Heart right ventricle (tissue), 16 donors: ENCODE results near the gene STAM. TPM values are rescaled to one million over a fixed set of nuclear protein-coding genes. Genes with fewer than 3 reads are reported as not detected.

Experiments used
- ATAC-seq, 8 donors: fragments of 200-7000 bp; cut with Tn5 transposase; one replicate each; pipeline ENCODE4 v1.9.1; 2020; ENCODE audit warnings: mild to moderate bottlenecking in 8 of 8, moderate library complexity in 8 of 8, moderate number of reproducible peaks in 1 of 8
- DNase-seq, 2 donors: peaks; one replicate each; pipeline ENCODE4 v3.0.0-alpha.2; 2020
- H3K27ac ChIP-seq, 10 donors: fragments of 200-600 bp; sonication (generic) in 2 of 10; one replicate each; pipeline versions ENCODE4 v1.5.0 to v1.8.0; 2020 to 2022; ENCODE audit warnings: mild to moderate bottlenecking in 3 of 10
- H3K27me3 ChIP-seq, 7 donors: fragments of 200-600 bp; one replicate each; pipeline ENCODE4 v1.8.0; 2021 to 2022; ENCODE audit warnings: mild to moderate bottlenecking in 2 of 7
- H3K36me3 ChIP-seq, 9 donors: fragments of 200-600 bp; sonication (generic) in 1 of 9; one replicate each; pipeline versions ENCODE4 v1.5.0 to v1.8.0; 2020 to 2022; ENCODE audit warnings: mild to moderate bottlenecking in 2 of 9
- H3K4me1 ChIP-seq, 9 donors: fragments of 200-600 bp; sonication (generic) in 1 of 9; one replicate each; pipeline versions ENCODE4 v1.5.0 to v1.8.0; 2020 to 2022; ENCODE audit warnings: mild to moderate bottlenecking in 4 of 9
- H3K4me3 ChIP-seq, 10 donors: fragments of 200-600 bp; sonication (generic) in 2 of 10; one replicate each; pipeline versions ENCODE4 v1.5.0 to v1.8.0; 2020 to 2022; ENCODE audit warnings: mild to moderate bottlenecking in 7 of 10, moderate library complexity in 2 of 10
- H3K9me3 ChIP-seq, 11 donors: fragments of 200-600 bp in 10 of 11; sonication (generic) in 2 of 11; one replicate each; pipeline versions ENCODE4 v1.5.0 to v1.8.0; 2013 to 2022; ENCODE audit warnings: mild to moderate bottlenecking in 2 of 11, control low read depth in 1 of 11, moderate library complexity in 1 of 11
- CTCF ChIP-seq, 9 donors: fragments of 200-600 bp; sonication (generic) in 2 of 9; IDR thresholded peaks; one replicate each; pipeline versions ENCODE4 v1.5.0 to v1.8.0; 2021 to 2022; ENCODE audit warnings: antibody characterized with exemption in 9 of 9, mild to moderate bottlenecking in 5 of 9, moderate library complexity in 1 of 9
- WGBS, 2 donors: extraction: QIAGEN DNeasy Blood & Tissue Kit; methylation state at CpG; one replicate each; pipeline ENCODE4 v1.1.7; 2013; ENCODE audit warnings: inconsistent platforms in 1 of 2; 5-methylcytosine and 5-hydroxymethylcytosine counted together
- intact Hi-C, 10 donors: fragments of 100-400 bp; cut with DNase I; formaldehyde crosslinking; loops; one replicate each; pipeline versions ENCODE4 v1.11.1 to v1.14.2; 2022
- polyA plus RNA-seq, 2 donors: library from polyadenylated mRNA; stranded (reverse); fragments of 200-250 nt; gene quantifications; one replicate each; pipeline ENCODE4 v1.2.3, GENCODE V29; 2013
- total RNA-seq, 10 donors: library from RNA; stranded (reverse); fragmentation: NEBNext Ultra II Directional in 3 of 10; extraction: Animal tissue kit (Norgen Biotek cat#: 25700) in 3 of 10; gene quantifications; one replicate each; pipeline versions ENCODE4 v1.2.1 to v1.2.4, GENCODE V29; 2021 to 2023
- donor health status: Arrhythmogenic right ventricular cardiomyopathy.
- donor health status: ischemic (EF 13 %, LVEDD 7.1; RV severe dilation, severe dysfunction).
- donor health status: healthy with polysubstance abuse.
- donor health status: DM: no; HTN: yes; CAD: no.
- donor health status: DM: no; HTN: no; CAD: no.
- donor health status: ischemic (EF 25% LVEDD 6.9; RV normal size, moderate dysfunction).
- donor health status: ischemic (EF 25% LVEDD 5.7; RV mildly dilated, moderate dysfunction).
- donor health status: healthy.
- donor health status: DM: yes; HTN: yes; CAD: no.
- donor health status: Ischemic cardiomyopathy.
- donor health status: ischemic (EF 35%, LVEDD 5.7; RV mildly dilated, moderate dysfunction).
- donor health status: nonischemic (EF 11% LVEDD 7.7; RV severe dilation, severe dysfunction).
- donor health status: DM: yes; HTN: yes; CAD: no.
- donor health status: PGD.
- donor health status: ischemic (EF 29% LVEDD 5.4; RV normal size, mild dysfunction).
- donor health status: nonischemic (EF 23%, LVEDD 6.1; RV moderate dilation, normal function).

STAM gene
- total and polyA plus RNA-seq, 12 donors, result 9.9 to 43.5 (median 29.3) TPM

- intact Hi-C loops, result no loop called here
- no peak for TF ChIP-seq CTCF (IDR thresholded peaks at IDR 0.05)
- 90 to 93% methylated on average over 4 of the region's 4 CpGs for WGBS, 2 donors
- Histone ChIP-seq H3K4me1 (peaks cover 0 to 48% (median 8%) of the 10 kb centered on the region in 9 donors), H3K27me3 (no peaks in the 10 kb centered on the region), H3K36me3 (peaks cover 0 to 31% (median 0%) of the 10 kb centered on the region in 9 donors), H3K4me3 (no peak overlapping the region), H3K27ac (no peak overlapping the region), H3K9me3 (peaks cover 0 to 21% (median 0%) of the 10 kb centered on the region in 11 donors)
- ATAC-seq, result no peak
- no peak for DNase-seq
These were observed 15.4 kb downstream of the STAM start for GRCh38 chr10:17659365-17659764.

- peaks cover 0 to 50% (median 16%) of the 10 kb centered on the region in 9 donors for H3K4me1 ChIP-seq
- no peak overlapping the region for H3K27ac ChIP-seq
- ATAC-seq (no peak), DNase-seq (no peak)
- TF ChIP-seq CTCF (IDR thresholded peaks at IDR 0.05), result no peak
- peaks cover 0 to 31% (median 0%) of the 10 kb centered on the region in 9 donors for H3K36me3 ChIP-seq
- peaks cover 0 to 21% (median 0%) of the 10 kb centered on the region in 11 donors for H3K9me3 ChIP-seq
- intact Hi-C loops, result no loop called here
- H3K4me3 ChIP-seq, result no peak overlapping the region
- H3K27me3 ChIP-seq, result no peaks in the 10 kb centered on the region
These were observed 17.0 kb downstream of the STAM start for GRCh38 chr10:17660921-17661320.

- intact Hi-C loops, result no loop called here
- DNase-seq, result no peak
- Histone ChIP-seq H3K27ac (no peak overlapping the region), H3K27me3 (no peaks in the 10 kb centered on the region), H3K4me3 (no peak overlapping the region), H3K36me3 (peaks cover 0 to 31% (median 0%) of the 10 kb centered on the region in 9 donors), H3K9me3 (peaks cover 0 to 21% (median 0%) of the 10 kb centered on the region in 11 donors), H3K4me1 (peaks cover 0 to 52% (median 21%) of the 10 kb centered on the region in 9 donors)
- TF ChIP-seq CTCF (IDR thresholded peaks at IDR 0.05), result no peak
- ATAC-seq, result no peak
- WGBS, 2 donors, result 90 to 93% methylated on average over 3 of the region's 3 CpGs
These were observed 17.6 kb downstream of the STAM start for GRCh38 chr10:17661510-17661909.

- H3K36me3 ChIP-seq, result peaks cover 0 to 31% (median 0%) of the 10 kb centered on the region in 9 donors
- H3K4me3 ChIP-seq, result no peak overlapping the region
- peak overlapping the region in 2 of 10 donors; percentile 7 to 16 for H3K27ac ChIP-seq
- WGBS, 2 donors, result 44 to 54% methylated on average over 2 of the region's 2 CpGs
- no peaks in the 10 kb centered on the region for H3K27me3 ChIP-seq
- H3K4me1 ChIP-seq, result peaks cover 0 to 46% (median 22%) of the 10 kb centered on the region in 9 donors
- no peak for DNase-seq
- H3K9me3 ChIP-seq, result peaks cover 0 to 13% (median 0%) of the 10 kb centered on the region in 11 donors
- no peak for ATAC-seq
- no peak for TF ChIP-seq CTCF (IDR thresholded peaks at IDR 0.05)
- intact Hi-C loops, result no loop called here
These were observed 18.5 kb downstream of the STAM start for GRCh38 chr10:17662193-17663138.
